Panc1 (cell line): ENCODE results near the gene PLCL1. TPM values are rescaled to one million over a fixed set of nuclear protein-coding genes. Genes with fewer than 3 reads are reported as not detected.

ENCODE experiments used
- ATAC-seq: fragments of 200-7000 bp; cut with Tn5 transposase; 2 replicates; pipeline ENCODE4 v1.9.1; 2020; ENCODE audit warnings: mild to moderate bottlenecking, moderate library complexity
- BruUV-seq: library from RNA; stranded (reverse); fragments of 400-500 nt; replicated peaks from 2 replicates; lab custom pipeline; 2021; lab: Mats Ljungman, UMichigan
- CTCF ChIA-PET: fragments of 300-600 bp; sonication (Branson Sonifier 250); formaldehyde crosslinking; loops from one replicate; lab custom pipeline; 2022; ENCODE audit warnings: antibody characterized with exemption; lab: Charles Lee
- POLR2A ChIA-PET: fragments of 300-600 bp; sonication (Branson Sonifier 250); formaldehyde crosslinking; loops from one replicate; lab custom pipeline; 2022; ENCODE audit warnings: antibody characterized with exemption; lab: Charles Lee
- DNase-seq: peaks from one replicate; pipeline ENCODE4 v3.0.0-alpha.2; 2010; ENCODE audit warnings: low read depth, low spot score
- H3K27ac ChIP-seq: 2 replicates; pipeline ENCODE4 v1.5.1; 2011; ENCODE audit warnings: mild to moderate bottlenecking, low read length, inconsistent platforms
- H3K27me3 ChIP-seq: fragments of 200-500 bp; sonication (Bioruptor generic); 2 replicates; pipeline ENCODE4 v1.6.0; 2014; ENCODE audit warnings: low read length, inconsistent platforms; ENCODE audit not compliant: control insufficient read depth, insufficient read depth
- H3K36me3 ChIP-seq: fragments of 200-500 bp; sonication (Bioruptor generic); 2 replicates; pipeline ENCODE4 v1.5.1; 2014; ENCODE audit warnings: inconsistent platforms, mild to moderate bottlenecking, low read length, moderate library complexity; ENCODE audit not compliant: control insufficient read depth, insufficient read depth
- H3K4me1 ChIP-seq: 2 replicates; pipeline ENCODE4 v1.5.1; 2011; ENCODE audit warnings: inconsistent platforms, mild to moderate bottlenecking, low read length, moderate library complexity; ENCODE audit not compliant: control insufficient read depth, insufficient read depth
- H3K4me3 ChIP-seq, 2 experiments: 2 replicates each; pipeline ENCODE4 v1.5.1; 2011 to 2012; ENCODE audit warnings: low read depth in 2 of 2, low read length in 2 of 2, mild to moderate bottlenecking in 2 of 2, inconsistent platforms in 1 of 2, moderate library complexity in 1 of 2
- H3K9me3 ChIP-seq: fragments of 200-500 bp; sonication (Bioruptor generic); 2 replicates; pipeline ENCODE4 v1.5.1; 2014; ENCODE audit warnings: low read depth, mild to moderate bottlenecking, inconsistent platforms, low read length, moderate library complexity; ENCODE audit not compliant: control insufficient read depth, insufficient read depth
- POLR2AphosphoS5 ChIP-seq: IDR thresholded peaks from 2 replicates; pipeline ENCODE4 v1.6.1; 2012; ENCODE audit warnings: mild to moderate bottlenecking, low read depth, low read length, moderate library complexity
- SIN3A ChIP-seq: IDR thresholded peaks from 2 replicates; pipeline ENCODE4 v1.6.1; 2012; ENCODE audit warnings: low read depth, mild to moderate bottlenecking, low read length, moderate library complexity, borderline replicate concordance; ENCODE audit not compliant: insufficient read depth
- TCF7L2 ChIP-seq: IDR thresholded peaks from 2 replicates; pipeline ENCODE4 v1.6.1; 2011; ENCODE audit warnings: mild to moderate bottlenecking, low read depth, low read length, inconsistent platforms
- in situ Hi-C: cut with HindIII; loops from 2 replicates; pipeline ENCODE4 v1.10.0; 2016; ENCODE audit warnings: low sequenced_read_pairs, low pct_unique_long_range_greater_than_20kb
- intact Hi-C: fragments of 100-400 bp; cut with micrococcal nuclease; formaldehyde crosslinking; loops from one replicate; pipeline ENCODE4 v1.10.0; 2022; ENCODE audit not compliant: unreplicated experiment
- total RNA-seq: library from RNA; stranded (reverse); gene quantifications from one replicate; pipeline ENCODE4 v1.2.1, GENCODE V29; 2021; ENCODE audit not compliant: unreplicated experiment
- TF ChIP-seq, protein P1 (sequence below): fragments of 450-650 bp; IDR thresholded peaks from 2 replicates; pipeline ENCODE4 v1.5.1; 2017; ENCODE audit warnings: mild to moderate bottlenecking
- TF ChIP-seq, protein P2 (sequence below), 2 experiments: IDR thresholded peaks; 2 replicates each; pipeline ENCODE4 v1.6.1; 2011 to 2012; ENCODE audit warnings: low read depth in 2 of 2, control low read depth in 1 of 2, low read length in 1 of 2, mild to moderate bottlenecking in 1 of 2, moderate library complexity in 1 of 2; ENCODE audit not compliant: insufficient read depth in 1 of 2

PLCL1 gene
- total RNA-seq, 1 experiment from 2014 or later, result not detected

DNA sequence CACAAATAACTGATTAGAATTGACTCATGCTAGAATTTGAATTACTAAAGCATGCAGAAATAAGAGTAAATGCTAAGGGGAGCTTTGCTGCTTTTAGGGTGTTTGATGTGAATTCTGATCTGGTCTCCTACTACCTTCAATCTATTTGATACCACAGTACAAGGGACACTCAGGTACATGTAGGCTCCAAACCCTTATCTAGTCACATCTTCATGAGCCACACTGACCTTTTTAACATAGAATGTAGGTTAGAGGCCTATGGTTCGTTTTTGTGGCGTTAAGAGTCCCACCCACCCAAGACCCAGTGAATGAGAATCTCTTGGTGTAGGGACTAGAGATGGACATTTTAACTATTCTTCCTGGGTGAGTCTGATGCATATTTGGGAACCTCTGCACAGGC is 65.7 kb downstream of the PLCL1 start:
- ATAC-seq (no peak), DNase-seq (no peak)
- intact Hi-C loops (no loop called here), in situ Hi-C loops (no loop called here)
- Histone ChIP-seq H3K27ac (no peak overlapping the region), H3K4me3 (no peak overlapping the region), H3K4me1 (no peaks in the 10 kb centered on the region), H3K9me3 (no peaks in the 10 kb centered on the region), H3K36me3 (no peaks in the 10 kb centered on the region), H3K27me3 (no peaks in the 10 kb centered on the region; the same call in 1 of the 2 replicates)
- POLR2A ChIA-PET, result no interaction called here
- CTCF ChIA-PET, result no interaction called here
- TF ChIP-seq SIN3A, result no peak
- no peak for TF ChIP-seq TCF7L2
- no TSS peak for BruUV-seq

DNA sequence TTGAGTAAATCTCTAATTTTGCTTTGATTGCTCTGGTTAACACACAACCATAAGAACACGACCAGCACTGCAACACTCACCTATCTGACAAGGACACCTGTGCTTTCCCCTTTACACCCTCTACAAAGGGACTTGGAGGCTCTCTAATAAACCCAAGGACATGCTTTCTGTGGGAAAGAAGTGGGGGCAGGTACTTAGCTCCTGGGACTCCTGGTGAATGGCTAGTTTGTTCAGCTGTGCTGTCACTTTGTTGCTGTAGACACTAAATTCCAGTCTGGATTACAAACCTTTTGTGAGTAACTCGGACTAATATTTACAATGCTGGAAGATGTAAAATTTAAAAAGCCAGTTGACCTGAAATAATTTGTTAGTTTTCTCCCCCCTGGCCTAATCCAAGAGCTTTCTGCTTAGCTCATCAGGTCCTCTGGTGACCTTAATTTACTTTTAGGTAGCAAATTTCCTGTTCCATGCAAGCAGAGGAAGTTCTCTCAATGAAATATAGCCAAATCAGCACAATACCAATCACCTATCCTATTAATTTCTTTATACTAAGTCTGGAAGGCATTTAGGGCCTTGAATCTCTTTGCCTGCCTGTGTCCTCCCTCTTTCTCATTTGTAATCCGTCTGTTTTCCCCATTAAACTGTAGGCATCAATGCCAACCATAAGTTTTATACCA is 67.5 kb downstream of the PLCL1 start:
- H3K36me3 ChIP-seq, result no peaks in the 10 kb centered on the region
- BruUV-seq, result no TSS peak
- ATAC-seq, result no peak
- no peak overlapping the region for H3K27ac ChIP-seq
- no peaks in the 10 kb centered on the region for H3K4me1 ChIP-seq
- TF ChIP-seq, protein P1, sequence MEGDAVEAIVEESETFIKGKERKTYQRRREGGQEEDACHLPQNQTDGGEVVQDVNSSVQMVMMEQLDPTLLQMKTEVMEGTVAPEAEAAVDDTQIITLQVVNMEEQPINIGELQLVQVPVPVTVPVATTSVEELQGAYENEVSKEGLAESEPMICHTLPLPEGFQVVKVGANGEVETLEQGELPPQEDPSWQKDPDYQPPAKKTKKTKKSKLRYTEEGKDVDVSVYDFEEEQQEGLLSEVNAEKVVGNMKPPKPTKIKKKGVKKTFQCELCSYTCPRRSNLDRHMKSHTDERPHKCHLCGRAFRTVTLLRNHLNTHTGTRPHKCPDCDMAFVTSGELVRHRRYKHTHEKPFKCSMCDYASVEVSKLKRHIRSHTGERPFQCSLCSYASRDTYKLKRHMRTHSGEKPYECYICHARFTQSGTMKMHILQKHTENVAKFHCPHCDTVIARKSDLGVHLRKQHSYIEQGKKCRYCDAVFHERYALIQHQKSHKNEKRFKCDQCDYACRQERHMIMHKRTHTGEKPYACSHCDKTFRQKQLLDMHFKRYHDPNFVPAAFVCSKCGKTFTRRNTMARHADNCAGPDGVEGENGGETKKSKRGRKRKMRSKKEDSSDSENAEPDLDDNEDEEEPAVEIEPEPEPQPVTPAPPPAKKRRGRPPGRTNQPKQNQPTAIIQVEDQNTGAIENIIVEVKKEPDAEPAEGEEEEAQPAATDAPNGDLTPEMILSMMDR, result no peak
- TF ChIP-seq TCF7L2 (no peak), SIN3A (no peak), POLR2AphosphoS5 (no peak)
- TF ChIP-seq, protein P2, sequence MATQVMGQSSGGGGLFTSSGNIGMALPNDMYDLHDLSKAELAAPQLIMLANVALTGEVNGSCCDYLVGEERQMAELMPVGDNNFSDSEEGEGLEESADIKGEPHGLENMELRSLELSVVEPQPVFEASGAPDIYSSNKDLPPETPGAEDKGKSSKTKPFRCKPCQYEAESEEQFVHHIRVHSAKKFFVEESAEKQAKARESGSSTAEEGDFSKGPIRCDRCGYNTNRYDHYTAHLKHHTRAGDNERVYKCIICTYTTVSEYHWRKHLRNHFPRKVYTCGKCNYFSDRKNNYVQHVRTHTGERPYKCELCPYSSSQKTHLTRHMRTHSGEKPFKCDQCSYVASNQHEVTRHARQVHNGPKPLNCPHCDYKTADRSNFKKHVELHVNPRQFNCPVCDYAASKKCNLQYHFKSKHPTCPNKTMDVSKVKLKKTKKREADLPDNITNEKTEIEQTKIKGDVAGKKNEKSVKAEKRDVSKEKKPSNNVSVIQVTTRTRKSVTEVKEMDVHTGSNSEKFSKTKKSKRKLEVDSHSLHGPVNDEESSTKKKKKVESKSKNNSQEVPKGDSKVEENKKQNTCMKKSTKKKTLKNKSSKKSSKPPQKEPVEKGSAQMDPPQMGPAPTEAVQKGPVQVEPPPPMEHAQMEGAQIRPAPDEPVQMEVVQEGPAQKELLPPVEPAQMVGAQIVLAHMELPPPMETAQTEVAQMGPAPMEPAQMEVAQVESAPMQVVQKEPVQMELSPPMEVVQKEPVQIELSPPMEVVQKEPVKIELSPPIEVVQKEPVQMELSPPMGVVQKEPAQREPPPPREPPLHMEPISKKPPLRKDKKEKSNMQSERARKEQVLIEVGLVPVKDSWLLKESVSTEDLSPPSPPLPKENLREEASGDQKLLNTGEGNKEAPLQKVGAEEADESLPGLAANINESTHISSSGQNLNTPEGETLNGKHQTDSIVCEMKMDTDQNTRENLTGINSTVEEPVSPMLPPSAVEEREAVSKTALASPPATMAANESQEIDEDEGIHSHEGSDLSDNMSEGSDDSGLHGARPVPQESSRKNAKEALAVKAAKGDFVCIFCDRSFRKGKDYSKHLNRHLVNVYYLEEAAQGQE (IDR thresholded peaks at IDR 0.05; ENCODE audit: insufficient read depth in 1 of 2, low read depth in 2 of 2, low read length in 1 of 2), result no peak
- ChIA-PET CTCF (no interaction called here), POLR2A (no interaction called here)
- H3K27me3 ChIP-seq, result no peaks in the 10 kb centered on the region; the same call in none of the 2 replicates
- H3K9me3 ChIP-seq, result no peaks in the 10 kb centered on the region
- in situ Hi-C loops (no loop called here), intact Hi-C loops (no loop called here)
- DNase-seq, result no peak
- H3K4me3 ChIP-seq, result no peak overlapping the region

DNA sequence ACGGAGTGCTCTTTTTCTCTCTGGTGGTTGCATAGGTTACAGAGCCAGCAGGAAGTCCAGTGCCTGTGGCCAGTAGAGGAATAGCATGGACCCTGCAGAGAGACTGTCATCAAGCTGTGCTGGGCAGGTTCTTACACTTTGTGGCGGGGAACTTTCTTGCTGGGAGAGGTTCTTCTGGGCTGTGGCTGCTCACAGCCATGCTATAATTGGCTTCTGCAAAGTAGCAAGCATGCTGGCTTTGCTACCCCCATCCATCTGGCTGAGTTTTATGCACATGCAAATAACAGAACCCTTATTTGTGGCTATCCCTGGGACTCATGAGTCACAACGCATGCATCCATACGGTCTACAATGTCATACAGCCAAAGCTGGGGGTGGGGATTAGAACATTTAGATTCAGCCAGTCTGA is 68.9 kb downstream of the PLCL1 start:
- CTCF ChIA-PET, result interaction anchor here (0.5 to 0.8 kb wide), 2 partner anchors 164 to 265 kb away, joined by 3 to 6 read pairs; no protein-coding TSS in a partner anchor
- Histone ChIP-seq H3K27me3 (no peaks in the 10 kb centered on the region; the same call in none of the 2 replicates), H3K36me3 (no peaks in the 10 kb centered on the region), H3K4me1 (no peaks in the 10 kb centered on the region), H3K27ac (no peak overlapping the region), H3K4me3 (no peak overlapping the region), H3K9me3 (no peaks in the 10 kb centered on the region)
- TF ChIP-seq, protein P2 (IDR thresholded peaks at IDR 0.05; ENCODE audit: insufficient read depth in 1 of 2, low read depth in 2 of 2, low read length in 1 of 2), result no peak
- TF ChIP-seq, protein P1, result no peak
- TF ChIP-seq SIN3A (no peak), POLR2AphosphoS5 (no peak), TCF7L2 (no peak)
- no peak for ATAC-seq
- BruUV-seq, result no TSS peak
- POLR2A ChIA-PET, result no interaction called here
- in situ Hi-C loops, result no loop called here
- intact Hi-C loops, result no loop called here
- no peak for DNase-seq
